ENCODE data around the gene TSSK2.

GRCh38 chr22:19125011-19125410 is 6.1 kb upstream of the TSSK2 start:
- TF ChIP-seq CTCF (IDR thresholded peaks at IDR 0.05) (no peak), POLR2A (IDR thresholded peaks at IDR 0.05) (no peak)
